K562 (cell line): ENCODE data around the gene EPHB6.

Experiments
- CSDE1 ChIP-seq, 2 experiments: fragments of 450-650 bp; IDR thresholded peaks; 2 replicates each; pipeline ENCODE4 v1.6.1; 2016; ENCODE audit warnings: mild to moderate bottlenecking in 1 of 2
- GABPA ChIP-seq: fragments of 200-800 bp; sonication (Bioruptor generic); conservative IDR thresholded peaks from 2 replicates; pipeline ENCODE4 v1.6.1; 2016; ENCODE audit warnings: low read depth, missing genetic modification characterization, missing compliant biosample characterization
- MNT ChIP-seq, 2 experiments: fragments of 450-650 bp; conservative IDR thresholded peaks; 2 replicates each; pipeline ENCODE4 v1.6.1; 2017; ENCODE audit warnings: mild to moderate bottlenecking in 2 of 2, moderate library complexity in 2 of 2
- NFIC ChIP-seq: fragments of 450-650 bp; IDR thresholded peaks from 2 replicates; pipeline ENCODE4 v1.6.1; 2017; ENCODE audit warnings: mild to moderate bottlenecking, inconsistent platforms
- ZBTB1 ChIP-seq: sonication (generic); formaldehyde crosslinking; IDR thresholded peaks from 2 replicates; pipeline ENCODE4 v1.8.1; 2023; ENCODE audit warnings: missing genetic modification reagents, low read depth, mild to moderate bottlenecking, borderline replicate concordance
- ZNF398 ChIP-seq: fragments of 250-450 bp; sonication (Bioruptor Pico); IDR thresholded peaks from 2 replicates; pipeline ENCODE4 v1.8.0; 2021; ENCODE audit warnings: moderate library complexity, mild to moderate bottlenecking, inconsistent platforms
- ZNF512 ChIP-seq: IDR thresholded peaks from 2 replicates; pipeline ENCODE4 v1.6.1; 2016; ENCODE audit warnings: missing genetic modification characterization, missing compliant biosample characterization

GRCh38 chr7:142906643-142907042 is 51.8 kb downstream of the EPHB6 start:
- TF ChIP-seq ZNF398 (CRISPR knock-in tag), result no peak
- no peak for TF ChIP-seq GABPA (tag)
- TF ChIP-seq ZBTB1 (CRISPR knock-in tag), result no peak
- no peak for TF ChIP-seq ZNF512
- TF ChIP-seq MNT (conservative IDR thresholded peaks at IDR 0.05), result no peak
- no peak for TF ChIP-seq CSDE1 (IDR thresholded peaks at IDR 0.05)
- TF ChIP-seq NFIC, result no peak
